Measurements from ENCODE around the gene SNPH. TPM values are rescaled to one million over a fixed set of nuclear protein-coding genes. Genes with fewer than 3 reads are reported as not detected.

The SNPH gene
- total RNA-seq, 4 donors from 2014 or later = 1.5 to 2.0 (median 1.7) TPM

GRCh38 chr20:1319462-1319861, 53.4 kb downstream of the SNPH start:
- TF ChIP-seq, protein P1, sequence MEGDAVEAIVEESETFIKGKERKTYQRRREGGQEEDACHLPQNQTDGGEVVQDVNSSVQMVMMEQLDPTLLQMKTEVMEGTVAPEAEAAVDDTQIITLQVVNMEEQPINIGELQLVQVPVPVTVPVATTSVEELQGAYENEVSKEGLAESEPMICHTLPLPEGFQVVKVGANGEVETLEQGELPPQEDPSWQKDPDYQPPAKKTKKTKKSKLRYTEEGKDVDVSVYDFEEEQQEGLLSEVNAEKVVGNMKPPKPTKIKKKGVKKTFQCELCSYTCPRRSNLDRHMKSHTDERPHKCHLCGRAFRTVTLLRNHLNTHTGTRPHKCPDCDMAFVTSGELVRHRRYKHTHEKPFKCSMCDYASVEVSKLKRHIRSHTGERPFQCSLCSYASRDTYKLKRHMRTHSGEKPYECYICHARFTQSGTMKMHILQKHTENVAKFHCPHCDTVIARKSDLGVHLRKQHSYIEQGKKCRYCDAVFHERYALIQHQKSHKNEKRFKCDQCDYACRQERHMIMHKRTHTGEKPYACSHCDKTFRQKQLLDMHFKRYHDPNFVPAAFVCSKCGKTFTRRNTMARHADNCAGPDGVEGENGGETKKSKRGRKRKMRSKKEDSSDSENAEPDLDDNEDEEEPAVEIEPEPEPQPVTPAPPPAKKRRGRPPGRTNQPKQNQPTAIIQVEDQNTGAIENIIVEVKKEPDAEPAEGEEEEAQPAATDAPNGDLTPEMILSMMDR (IDR thresholded peaks at IDR 0.05; ENCODE audit: low read depth) = no peak

- TF ChIP-seq, protein P1 (IDR thresholded peaks at IDR 0.05; ENCODE audit: low read depth) = no peak
These were observed 53.9 kb downstream of the SNPH start for GRCh38 chr20:1320016-1320415.

DNA sequence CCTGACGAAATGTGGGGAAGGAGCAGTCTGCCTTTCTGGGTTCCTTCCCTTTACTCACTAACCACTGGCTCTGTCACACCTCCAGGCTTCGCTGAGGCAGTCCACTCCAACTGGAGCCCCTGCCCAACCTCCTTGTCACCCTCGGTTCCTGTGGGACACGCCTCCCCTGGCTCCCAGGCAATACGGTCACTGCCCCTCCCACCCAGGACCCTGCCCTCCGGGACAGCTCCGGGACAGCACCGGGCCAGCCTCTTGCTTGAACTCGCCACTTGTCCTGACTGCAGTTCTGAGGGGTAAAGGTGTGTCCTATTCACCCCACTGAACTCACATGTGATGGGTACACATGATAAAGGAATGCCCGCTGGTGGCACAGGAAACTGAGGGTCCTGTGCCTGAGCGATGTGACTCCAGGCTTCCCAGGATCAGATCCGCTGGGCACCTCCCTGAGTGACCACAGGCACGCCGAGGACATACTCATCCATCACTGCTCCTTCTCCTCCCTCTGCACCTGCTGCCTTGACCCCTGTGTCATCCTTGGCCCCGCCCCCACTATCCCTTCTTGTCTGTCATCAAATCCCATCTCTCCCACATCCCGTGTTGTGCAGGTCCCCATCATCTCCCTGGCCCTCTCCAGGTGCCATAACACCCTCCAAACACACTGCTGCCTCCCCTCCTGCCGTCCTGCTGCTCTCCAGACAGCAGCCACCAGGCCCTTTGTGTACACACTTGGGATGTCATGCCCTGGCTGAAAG, 55.0 kb downstream of the SNPH start:
- TF ChIP-seq, protein P1 (IDR thresholded peaks at IDR 0.05; ENCODE audit: low read depth) = no peak

- TF ChIP-seq, protein P1 (IDR thresholded peaks at IDR 0.05; ENCODE audit: low read depth) = no peak
These were observed 55.5 kb downstream of the SNPH start for GRCh38 chr20:1321654-1321939.

DNA sequence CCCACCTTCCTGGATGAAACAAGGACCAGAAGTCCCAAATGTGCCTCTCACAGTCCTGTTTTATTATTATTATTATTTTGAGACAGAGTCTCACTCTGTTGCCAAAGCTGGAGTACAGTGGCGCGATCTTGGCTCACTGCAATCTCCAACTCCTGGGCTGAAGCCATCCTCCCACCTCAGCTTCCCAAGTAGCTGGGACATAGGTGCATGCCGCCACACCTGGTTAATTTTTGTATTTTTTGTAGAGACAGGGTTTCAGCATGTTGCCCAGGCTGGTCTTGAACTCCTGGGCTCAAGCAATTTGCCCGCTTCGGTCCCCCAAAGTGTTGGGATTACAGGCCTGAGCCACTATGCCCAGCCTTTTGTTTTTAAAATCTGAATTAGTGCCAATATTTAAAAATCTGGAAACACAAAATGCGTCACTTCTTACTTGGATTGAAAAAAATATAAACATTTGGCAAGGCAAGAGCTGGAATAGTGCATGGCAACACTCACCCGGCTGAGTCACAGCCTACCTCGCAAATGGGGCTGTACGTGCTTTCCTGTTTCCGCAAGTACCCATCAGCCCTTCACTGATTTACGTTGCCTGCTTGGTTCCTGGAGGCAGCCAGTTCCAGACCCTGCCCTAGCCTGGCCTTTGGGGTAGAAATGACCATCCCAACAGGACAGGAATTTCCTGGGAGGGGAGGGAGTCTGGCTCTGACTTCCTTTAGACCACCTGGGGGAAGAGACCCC, 56.6 kb downstream of the SNPH start:
- TF ChIP-seq, protein P1 (IDR thresholded peaks at IDR 0.05; ENCODE audit: low read depth) = no peak

DNA sequence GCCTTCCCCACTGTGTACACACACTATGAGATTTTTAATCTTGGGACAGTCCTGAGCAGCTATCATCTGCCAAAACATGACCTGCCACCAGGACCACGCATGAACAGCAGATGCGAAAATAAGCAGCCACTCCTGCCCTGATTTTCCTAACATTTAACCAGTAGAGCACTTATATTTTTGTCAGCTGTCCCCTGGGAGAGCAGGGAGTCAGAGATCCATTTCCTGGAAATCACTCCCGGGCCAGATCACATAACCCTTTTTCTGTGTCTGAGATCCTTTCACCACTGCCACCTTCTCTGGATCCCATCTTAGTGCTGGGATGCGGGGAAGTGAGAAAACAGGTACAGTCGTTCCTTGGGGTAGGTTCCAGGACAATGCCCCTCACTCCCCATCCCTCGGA, 57.2 kb downstream of the SNPH start:
- TF ChIP-seq, protein P1 (IDR thresholded peaks at IDR 0.05; ENCODE audit: low read depth) = no peak

GRCh38 chr20:1323830-1324597, 57.9 kb downstream of the SNPH start:
- TF ChIP-seq, protein P1 (IDR thresholded peaks at IDR 0.05; ENCODE audit: low read depth) = no peak

Data from subcutaneous adipose tissue (tissue), 4 donors.